ENCODE results near the gene BMERB1.
"Not testable (repeated sequence)": the region's sequence is repeated elsewhere in the genome, so short reads cannot be mapped to it uniquely, and the experiment has no call there.

The BMERB1 gene

DNA sequence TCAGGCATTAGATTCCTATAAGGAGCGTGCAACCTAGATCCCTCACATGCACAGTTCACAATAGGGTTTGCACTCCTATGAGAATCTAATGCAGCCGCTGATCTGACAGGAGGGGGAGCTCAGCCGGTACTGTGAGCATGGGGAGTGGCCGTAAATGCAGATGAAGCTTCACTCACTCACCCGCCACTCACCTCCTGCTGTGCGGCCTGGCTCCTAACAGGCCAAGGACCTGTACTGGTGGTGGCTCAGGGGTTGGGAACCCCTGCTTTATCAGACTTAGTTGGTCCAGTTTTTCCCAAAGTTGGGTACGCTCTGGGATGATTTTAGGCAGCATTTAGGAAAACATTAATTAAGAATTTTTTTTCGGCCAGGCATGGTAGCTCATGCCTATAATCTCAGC lies 104.8 kb downstream of the BMERB1 start:
- POLR2A ChIA-PET = no interaction called here
- CTCF ChIA-PET = interaction anchor here (1.1 to 1.6 kb wide), 2 partner anchors 10 to 12 kb away, joined by 4 to 7 read pairs; no protein-coding TSS in a partner anchor
- no peak overlapping the region for H3K4me3 ChIP-seq (ENCODE audit: low read depth, low read length)
- no peak for DNase-seq (ENCODE audit: low read depth, low spot score)
- TF ChIP-seq, protein P1, sequence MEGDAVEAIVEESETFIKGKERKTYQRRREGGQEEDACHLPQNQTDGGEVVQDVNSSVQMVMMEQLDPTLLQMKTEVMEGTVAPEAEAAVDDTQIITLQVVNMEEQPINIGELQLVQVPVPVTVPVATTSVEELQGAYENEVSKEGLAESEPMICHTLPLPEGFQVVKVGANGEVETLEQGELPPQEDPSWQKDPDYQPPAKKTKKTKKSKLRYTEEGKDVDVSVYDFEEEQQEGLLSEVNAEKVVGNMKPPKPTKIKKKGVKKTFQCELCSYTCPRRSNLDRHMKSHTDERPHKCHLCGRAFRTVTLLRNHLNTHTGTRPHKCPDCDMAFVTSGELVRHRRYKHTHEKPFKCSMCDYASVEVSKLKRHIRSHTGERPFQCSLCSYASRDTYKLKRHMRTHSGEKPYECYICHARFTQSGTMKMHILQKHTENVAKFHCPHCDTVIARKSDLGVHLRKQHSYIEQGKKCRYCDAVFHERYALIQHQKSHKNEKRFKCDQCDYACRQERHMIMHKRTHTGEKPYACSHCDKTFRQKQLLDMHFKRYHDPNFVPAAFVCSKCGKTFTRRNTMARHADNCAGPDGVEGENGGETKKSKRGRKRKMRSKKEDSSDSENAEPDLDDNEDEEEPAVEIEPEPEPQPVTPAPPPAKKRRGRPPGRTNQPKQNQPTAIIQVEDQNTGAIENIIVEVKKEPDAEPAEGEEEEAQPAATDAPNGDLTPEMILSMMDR (IDR thresholded peaks at IDR 0.05; ENCODE audit: insufficient read depth, low read length, missing control alignments) = no peak

DNA sequence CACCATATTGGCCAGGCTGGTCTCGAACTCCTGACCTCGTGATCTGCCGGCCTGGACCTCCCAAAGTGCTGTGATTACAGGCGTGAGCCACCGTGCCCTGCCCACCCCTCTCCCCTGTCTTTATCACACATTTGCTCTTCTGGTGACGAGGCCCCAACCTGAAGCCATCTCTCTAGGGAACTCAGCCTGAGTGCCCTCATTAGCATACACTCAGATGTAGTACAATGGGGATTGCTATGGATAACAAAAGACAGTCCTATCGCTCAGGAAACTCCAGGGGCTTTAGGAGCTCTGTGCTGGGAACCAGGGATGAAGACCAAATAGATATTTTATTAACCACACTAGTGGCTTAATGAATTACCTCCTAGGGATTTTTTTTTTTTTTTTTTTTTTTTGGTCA lies 107.9 kb downstream of the BMERB1 start:
- no peak for DNase-seq (ENCODE audit: low read depth, low spot score)
- TF ChIP-seq, protein P1 (IDR thresholded peaks at IDR 0.05; ENCODE audit: insufficient read depth, low read length, missing control alignments) = no peak
- POLR2A ChIA-PET = no interaction called here
- CTCF ChIA-PET = interaction anchor here (1.4 kb wide), 1 partner anchor 8 kb away, joined by 4 read pairs; no protein-coding TSS in a partner anchor
- H3K4me3 ChIP-seq (ENCODE audit: low read depth, low read length) = no peak overlapping the region

DNA sequence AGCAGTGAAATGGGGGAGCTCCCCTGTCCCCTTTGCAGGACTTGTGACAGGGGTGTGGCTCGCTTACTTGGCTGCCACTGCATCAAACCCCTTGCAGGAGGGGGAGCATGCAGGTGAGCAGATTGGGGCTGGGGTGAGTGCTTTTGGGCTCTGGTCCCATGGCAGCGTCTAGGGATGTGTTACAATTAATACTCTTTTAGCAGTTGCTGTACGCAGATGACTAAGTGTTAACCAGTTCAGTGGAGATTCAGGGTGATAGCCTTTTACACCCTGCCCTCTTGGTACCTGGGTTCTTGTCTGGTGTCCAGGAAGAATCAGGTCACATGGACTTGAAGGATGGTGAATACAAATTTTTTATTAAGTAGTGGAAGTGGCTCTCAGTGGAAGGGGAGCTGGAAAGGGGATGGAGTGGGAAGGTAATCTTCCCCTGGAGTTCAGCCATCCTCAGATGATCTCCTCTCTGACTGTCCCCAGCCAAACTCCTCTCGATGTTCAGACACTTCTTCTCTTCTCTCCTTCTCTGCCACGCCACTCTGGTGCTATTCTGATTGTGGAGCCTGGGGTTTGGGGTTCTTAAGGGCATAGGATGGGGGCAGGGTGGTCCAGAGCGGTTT lies 108.5 kb downstream of the BMERB1 start:
- ChIA-PET POLR2A (no interaction called here), CTCF (interaction anchor here (1.4 kb wide), 1 partner anchor 8 kb away, joined by 4 read pairs; no protein-coding TSS in a partner anchor)
- no peak overlapping the region for H3K4me3 ChIP-seq (ENCODE audit: low read depth, low read length)
- DNase-seq (ENCODE audit: low read depth, low spot score) = no peak
- TF ChIP-seq, protein P1 (IDR thresholded peaks at IDR 0.05; ENCODE audit: insufficient read depth, low read length, missing control alignments) = no peak

DNA sequence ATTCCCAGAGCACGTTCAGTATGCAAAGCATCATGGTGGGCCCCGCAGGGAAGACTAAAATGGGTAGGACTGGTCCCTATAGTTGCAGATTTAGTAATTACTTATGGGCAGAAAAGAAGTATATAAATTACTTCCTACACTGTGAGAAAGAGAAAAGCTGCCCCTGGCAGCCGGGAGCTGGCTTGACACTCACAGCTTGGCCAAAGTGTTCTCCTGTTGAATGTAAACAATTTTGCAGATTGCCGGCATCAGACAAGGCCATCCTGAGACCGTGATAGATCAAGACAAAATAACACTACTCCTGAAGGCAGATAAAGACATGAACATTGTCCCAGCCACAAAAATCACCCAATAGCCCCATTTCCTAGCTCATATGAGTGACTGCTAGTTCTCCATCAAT lies 110.0 kb downstream of the BMERB1 start:
- POLR2A ChIA-PET = no interaction called here
- CTCF ChIA-PET = no interaction called here
- TF ChIP-seq, protein P1 (IDR thresholded peaks at IDR 0.05; ENCODE audit: insufficient read depth, low read length, missing control alignments) = no peak
- H3K4me3 ChIP-seq (ENCODE audit: low read depth, low read length) = no peak overlapping the region
- no peak for DNase-seq (ENCODE audit: low read depth, low spot score)

DNA sequence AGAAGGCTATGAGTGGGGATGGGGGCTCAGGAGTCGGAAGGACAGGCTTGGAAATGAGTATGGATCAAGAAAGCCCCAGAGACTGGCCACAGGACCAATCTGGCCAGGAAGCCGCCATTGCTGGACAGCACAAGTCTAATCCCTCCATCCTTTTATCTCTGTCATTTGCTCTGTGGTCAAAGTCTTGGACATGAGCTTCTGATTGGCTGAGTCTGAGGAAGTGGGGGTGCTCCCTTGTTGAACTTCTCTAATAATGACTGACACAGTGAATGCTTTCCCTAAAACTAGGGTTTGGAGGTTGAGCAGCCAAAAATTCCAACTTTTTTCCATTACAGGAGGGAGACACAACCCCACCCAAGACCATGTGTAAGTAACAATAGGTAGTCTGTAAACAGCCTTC lies 111.2 kb downstream of the BMERB1 start:
- TF ChIP-seq, protein P1 (IDR thresholded peaks at IDR 0.05; ENCODE audit: insufficient read depth, low read length, missing control alignments) = no peak
- POLR2A ChIA-PET = no interaction called here
- no peak overlapping the region for H3K4me3 ChIP-seq (ENCODE audit: low read depth, low read length)
- DNase-seq (ENCODE audit: low read depth, low spot score) = no peak
- CTCF ChIA-PET = no interaction called here

DNA sequence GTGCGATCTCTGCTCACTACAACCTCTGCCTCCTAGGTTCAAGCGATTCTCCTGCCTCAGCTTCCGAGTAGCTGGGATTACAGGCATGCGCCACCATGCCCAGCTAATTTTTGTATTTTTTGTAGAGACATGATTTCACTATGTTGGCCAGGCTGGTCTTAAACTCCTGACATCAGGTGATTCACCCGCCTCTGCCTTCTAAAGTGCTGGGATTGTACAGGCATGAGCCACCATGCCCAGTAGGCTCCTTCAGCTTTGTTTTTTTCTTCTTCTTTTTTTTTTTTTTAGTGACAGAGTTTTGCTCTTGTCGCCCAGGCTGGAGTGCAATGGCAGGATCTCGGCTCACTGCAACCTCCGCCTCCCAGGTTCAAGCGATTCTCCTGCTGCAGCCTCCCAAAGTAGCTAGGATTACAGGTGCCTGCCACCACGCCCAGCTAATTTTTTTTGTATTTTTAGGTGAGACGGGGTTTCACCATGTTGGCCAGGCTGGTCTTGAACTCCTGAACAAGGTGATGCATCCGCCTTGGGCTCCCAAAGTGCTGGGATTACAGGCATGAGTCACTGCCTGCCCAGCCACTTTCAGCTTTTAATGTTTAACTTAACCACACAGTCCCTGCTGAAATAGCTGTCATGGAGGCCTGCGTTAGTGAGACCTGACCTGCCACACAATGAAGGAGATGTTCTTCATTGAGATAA lies 112.8 kb downstream of the BMERB1 start:
- not testable (repeated sequence) for H3K4me3 ChIP-seq (ENCODE audit: low read depth, low read length); DNase-seq (ENCODE audit: low read depth, low spot score)
- CTCF ChIA-PET = interaction anchor here (6.2 kb wide), 1 partner anchor 121 kb away, joined by 57 read pairs; no protein-coding TSS in a partner anchor
- POLR2A ChIA-PET = interaction anchor here (0.7 kb wide), 1 partner anchor 38 kb away, joined by 6 read pairs; no protein-coding TSS in a partner anchor
